GM18907 (cell line): Measurements from ENCODE around the gene CSNK1D.
"Not testable (repeated sequence)": the region's sequence is repeated elsewhere in the genome, so short reads cannot be mapped to it uniquely, and the experiment has no call there.

Experiments used
- ATAC-seq: cut with Tn5 transposase; IDR thresholded peaks from one replicate; pipeline ENCODE4 v1.9.1; 2021; ENCODE audit warnings: mild to moderate bottlenecking, moderate library complexity; ENCODE audit not compliant: unreplicated experiment

The CSNK1D gene

DNA sequence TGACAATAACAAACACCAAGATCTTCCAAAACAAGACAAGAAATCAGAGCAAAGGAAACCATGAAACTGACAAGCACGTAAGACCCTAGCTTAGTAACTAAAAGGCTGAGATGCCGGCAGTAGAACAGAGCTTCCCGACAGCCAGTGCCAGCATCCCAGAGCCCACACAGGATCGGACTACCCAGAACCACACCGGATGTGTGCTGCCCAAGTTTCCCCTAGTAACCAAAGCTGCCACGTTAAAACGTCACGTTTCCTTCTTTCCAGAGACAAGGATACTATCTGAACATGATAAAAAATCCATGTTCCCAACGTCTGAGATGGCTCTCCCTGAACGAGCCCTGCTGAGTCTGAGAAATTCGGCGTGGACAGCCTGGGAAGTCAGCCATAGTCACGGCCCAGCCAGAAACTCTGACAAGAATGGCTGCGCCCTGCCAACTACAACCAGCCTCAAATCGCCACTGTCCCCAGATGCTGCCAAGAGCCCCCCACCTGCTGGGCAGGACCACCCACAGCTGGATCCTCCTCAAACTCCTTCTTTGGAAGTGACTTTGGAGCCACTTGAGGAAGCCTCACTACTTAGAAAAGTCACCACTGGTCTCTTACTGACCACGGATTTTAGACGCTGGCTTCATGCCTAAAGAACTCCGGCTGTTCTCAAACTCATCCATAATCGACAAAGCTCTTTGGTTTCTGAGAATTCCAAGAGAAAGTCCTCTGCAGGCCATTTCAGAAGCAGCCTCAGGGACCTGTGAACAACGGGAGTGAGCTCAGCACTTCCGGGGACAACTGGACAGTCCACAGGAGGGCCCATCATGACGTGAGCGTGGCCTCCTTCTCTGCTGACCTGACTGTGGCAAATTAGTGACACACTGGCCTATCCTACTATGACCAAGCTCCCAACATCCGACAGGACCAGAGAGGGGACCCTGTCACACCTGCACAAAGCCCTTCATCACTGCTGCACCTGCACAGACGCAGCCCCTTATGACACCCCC is 77.5 kb downstream of the CSNK1D start:
- no peak for ATAC-seq

GRCh38 chr17:82194765-82195164 is 78.7 kb downstream of the CSNK1D start:
- no peak for ATAC-seq

DNA sequence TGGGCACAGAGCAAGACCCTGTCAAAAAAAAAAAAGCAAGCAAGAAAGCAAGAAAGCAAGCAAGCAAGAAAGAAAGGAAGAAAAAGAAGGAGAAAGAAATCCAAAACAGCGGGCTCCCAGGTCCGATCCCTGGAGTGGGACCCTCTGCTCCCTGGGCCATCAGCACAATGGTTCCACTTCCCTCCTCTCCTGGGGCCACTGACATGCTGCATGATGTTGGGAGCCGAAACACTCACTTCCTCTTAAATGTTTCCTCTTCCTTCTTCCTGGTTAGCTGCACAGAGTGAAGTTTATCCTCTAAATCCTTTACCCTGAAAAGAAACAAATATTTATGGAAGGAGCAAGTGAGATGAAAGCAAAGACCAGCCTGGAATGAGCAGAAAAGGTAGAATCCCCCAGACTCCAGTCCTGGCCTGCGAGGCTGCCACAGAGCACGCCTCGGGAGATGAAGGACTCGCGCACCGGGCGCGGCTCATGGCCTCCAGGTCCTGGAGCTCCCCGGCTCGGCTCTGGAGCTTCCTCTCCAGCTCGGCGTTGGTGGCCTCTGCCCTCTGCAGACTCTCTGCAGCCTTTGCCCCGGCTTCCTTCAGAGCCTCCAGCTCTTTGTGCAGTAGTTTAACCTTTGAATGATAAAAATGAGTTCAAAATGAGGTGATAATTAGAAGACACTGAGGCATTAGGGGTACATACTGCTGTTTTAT is 79.8 kb downstream of the CSNK1D start:
- no peak for ATAC-seq

DNA sequence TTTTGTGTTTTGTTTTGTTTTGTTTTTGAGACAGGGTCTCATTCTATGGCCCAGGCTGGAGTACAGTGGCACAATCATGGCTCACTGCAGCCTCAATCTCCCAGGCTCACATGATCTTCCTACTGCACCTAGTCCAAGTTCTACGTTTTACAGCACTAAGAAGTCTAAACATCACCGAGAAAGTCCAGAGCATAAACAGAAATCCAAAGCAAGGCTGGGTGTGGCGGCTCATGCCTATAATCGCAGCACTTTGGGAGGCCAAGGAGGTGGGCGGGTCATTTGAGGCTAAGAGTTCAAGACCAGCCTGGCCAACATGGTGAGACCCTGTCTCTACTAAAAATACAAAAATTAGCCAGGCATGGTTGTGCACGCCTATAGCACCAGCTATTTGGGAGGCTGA is 80.5 kb downstream of the CSNK1D start:
- not testable (repeated sequence) for ATAC-seq
